ENCODE results near the gene SMARCA4.
"Not testable (repeated sequence)": the region's sequence is repeated elsewhere in the genome, so short reads cannot be mapped to it uniquely, and the experiment has no call there.

The SMARCA4 gene

GRCh38 chr19:11087870-11088505 is 127.2 kb downstream of the SMARCA4 start:
- CTCF ChIA-PET = no interaction called here
- no peak for DNase-seq (ENCODE audit: extremely low spot score)

GRCh38 chr19:11088506-11089253 is 127.8 kb downstream of the SMARCA4 start:
- TF ChIP-seq FOXK2 (IDR thresholded peaks at IDR 0.05) = no peak
- TF ChIP-seq ELF4 (IDR thresholded peaks at IDR 0.05) = no peak
- no peak for TF ChIP-seq NFRKB (IDR thresholded peaks at IDR 0.05)
- no peak for TF ChIP-seq FOXA1 (IDR thresholded peaks at IDR 0.05)
- ChIA-PET POLR2A (interaction anchor here (0.6 to 1.4 kb wide), 3 partner anchors 9 to 67 kb away, joined by 3 read pairs; partner anchors contain the start of gene SPC24), CTCF (interaction anchor here (0.6 to 0.7 kb wide), 3 partner anchors 55 to 113 kb away, joined by 3 to 5 read pairs (median 3); no protein-coding TSS in a partner anchor)
- no peak for DNase-seq (ENCODE audit: extremely low spot score)

More at GRCh38 chr19:11087870-11088505, 127.2 kb downstream of the SMARCA4 start:
- TF ChIP-seq BHLHE40 (IDR thresholded peaks at IDR 0.05; ENCODE audit: borderline replicate concordance) (no peak), FOXA1 (IDR thresholded peaks at IDR 0.05) (no peak), PKNOX1 (IDR thresholded peaks at IDR 0.05) (no peak)
- POLR2A ChIA-PET = interaction anchor here (1.1 kb wide), 1 partner anchor 68 kb away, joined by 3 read pairs; the partner anchor contains the start of gene SPC24

DNA sequence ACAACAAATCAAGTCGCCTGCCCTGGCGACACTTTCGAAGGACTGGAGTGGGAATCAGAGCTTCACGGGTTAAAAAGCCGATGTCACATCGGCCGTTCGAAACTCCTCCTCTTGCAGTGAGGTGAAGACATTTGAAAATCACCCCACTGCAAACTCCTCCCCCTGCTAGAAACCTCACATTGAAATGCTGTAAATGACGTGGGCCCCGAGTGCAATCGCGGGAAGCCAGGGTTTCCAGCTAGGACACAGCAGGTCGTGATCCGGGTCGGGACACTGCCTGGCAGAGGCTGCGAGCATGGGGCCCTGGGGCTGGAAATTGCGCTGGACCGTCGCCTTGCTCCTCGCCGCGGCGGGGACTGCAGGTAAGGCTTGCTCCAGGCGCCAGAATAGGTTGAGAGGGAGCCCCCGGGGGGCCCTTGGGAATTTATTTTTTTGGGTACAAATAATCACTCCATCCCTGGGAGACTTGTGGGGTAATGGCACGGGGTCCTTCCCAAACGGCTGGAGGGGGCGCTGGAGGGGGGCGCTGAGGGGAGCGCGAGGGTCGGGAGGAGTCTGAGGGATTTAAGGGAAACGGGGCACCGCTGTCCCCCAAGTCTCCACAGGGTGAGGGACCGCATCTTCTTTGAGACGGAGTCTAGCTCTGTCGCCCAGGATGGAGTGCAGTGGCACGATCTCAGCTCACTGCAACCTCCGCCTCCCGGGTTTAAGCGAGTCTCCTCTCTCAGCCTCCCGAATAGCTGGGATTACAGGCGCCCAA is 128.6 kb downstream of the SMARCA4 start, which contains the start of gene LDLR:
Gene LDLR, plus strand, starts transcription at position 210 of the 760 bp plus-strand sequence. Its CDS starts 86 bp downstream, at position 296.
- ChIA-PET POLR2A (interaction anchor here (0.6 to 1.4 kb wide), 4 partner anchors 9 to 67 kb away, joined by 3 read pairs; partner anchors contain the start of gene SPC24), CTCF (interaction anchor here (0.6 to 0.7 kb wide), 4 partner anchors 53 to 114 kb away, joined by 3 to 5 read pairs (median 3); no protein-coding TSS in a partner anchor)
- peak; percentile 80 for DNase-seq (ENCODE audit: extremely low spot score)

GRCh38 chr19:11090014-11090263 is 129.1 kb downstream of the SMARCA4 start:
- POLR2A ChIA-PET = interaction anchor here (0.9 to 1.4 kb wide), 2 partner anchors 8 to 66 kb away, joined by 3 read pairs; no protein-coding TSS in a partner anchor
- 0 out of 2 replicates have a peak, but pooled peaks have one; percentile 29 for TF ChIP-seq L3MBTL2 (conservative IDR thresholded peaks at IDR 0.05)
- DNase-seq (ENCODE audit: extremely low spot score); CTCF ChIA-PET: not testable (repeated sequence)

More for the DNA sequence above, 128.6 kb downstream of the SMARCA4 start, which contains the start of gene LDLR:
- TF ChIP-seq TARDBP (IDR thresholded peaks at IDR 0.05) = no peak
- no peak for TF ChIP-seq NFRKB (IDR thresholded peaks at IDR 0.05)
- TF ChIP-seq FOXK2 (IDR thresholded peaks at IDR 0.05) = no peak
- no peak for TF ChIP-seq SUZ12 (IDR thresholded peaks at IDR 0.05)
- TF ChIP-seq FOXM1 (IDR thresholded peaks at IDR 0.05; ENCODE audit: borderline replicate concordance) = no peak
- no peak for TF ChIP-seq BHLHE40 (IDR thresholded peaks at IDR 0.05; ENCODE audit: borderline replicate concordance)
- TF ChIP-seq ELF4 (IDR thresholded peaks at IDR 0.05) = peak; percentile 47; the same call in 1 of the 2 replicates
- no peak for TF ChIP-seq CTBP1 (IDR thresholded peaks at IDR 0.05; ENCODE audit: borderline replicate concordance)
- peak; percentile 55; the same call in 1 of the 2 replicates for TF ChIP-seq L3MBTL2 (conservative IDR thresholded peaks at IDR 0.05)
- TF ChIP-seq ZNF384 (IDR thresholded peaks at IDR 0.05) = no peak
- no peak for TF ChIP-seq SP1 (IDR thresholded peaks at IDR 0.05)
- peak; percentile 55 for TF ChIP-seq PKNOX1 (IDR thresholded peaks at IDR 0.05)
- TF ChIP-seq HDGF (IDR thresholded peaks at IDR 0.05; ENCODE audit: borderline replicate concordance) = no peak
- no peak for TF ChIP-seq FOXA1 (IDR thresholded peaks at IDR 0.05)
- TF ChIP-seq ARNT (IDR thresholded peaks at IDR 0.05) = no peak
- no peak for TF ChIP-seq LEF1 (IDR thresholded peaks at IDR 0.05; ENCODE audit: borderline replicate concordance)

DNA sequence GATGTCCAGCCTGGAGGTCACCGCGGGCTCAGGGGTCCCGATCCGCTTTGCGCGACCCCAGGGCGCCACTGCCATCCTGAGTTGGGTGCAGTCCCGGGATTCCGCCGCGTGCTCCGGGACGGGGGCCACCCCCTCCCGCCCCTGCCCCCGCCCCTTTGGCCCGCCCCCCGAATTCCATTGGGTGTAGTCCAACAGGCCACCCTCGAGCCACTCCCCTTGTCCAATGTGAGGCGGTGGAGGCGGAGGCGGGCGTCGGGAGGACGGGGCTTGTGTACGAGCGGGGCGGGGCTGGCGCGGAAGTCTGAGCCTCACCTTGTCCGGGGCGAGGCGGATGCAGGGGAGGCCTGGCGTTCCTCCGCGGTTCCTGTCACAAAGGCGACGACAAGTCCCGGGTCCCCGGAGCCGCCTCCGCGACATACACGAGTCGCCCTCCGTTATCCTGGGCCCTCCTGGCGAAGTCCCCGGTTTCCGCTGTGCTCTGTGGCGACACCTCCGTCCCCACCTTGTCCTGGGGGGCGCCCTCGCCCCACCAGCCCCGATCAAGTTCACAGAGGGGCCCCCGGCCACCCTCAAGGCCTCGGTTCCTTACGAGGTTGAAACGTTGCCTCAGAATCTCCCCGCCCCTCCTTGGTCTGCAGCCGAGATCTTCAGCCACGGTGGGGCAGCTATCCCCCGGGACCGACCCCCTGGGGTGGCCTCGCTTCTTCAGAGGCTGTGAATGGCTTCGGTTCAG is 129.6 kb downstream of the SMARCA4 start:
- ChIA-PET POLR2A (interaction anchor here (0.9 kb wide), 1 partner anchor 66 kb away, joined by 3 read pairs; no protein-coding TSS in a partner anchor), CTCF (no interaction called here)
- TF ChIP-seq FOXA1 (IDR thresholded peaks at IDR 0.05) = no peak
- 0 out of 2 replicates have a peak, but pooled peaks have one; percentile 3 for TF ChIP-seq L3MBTL2 (conservative IDR thresholded peaks at IDR 0.05)
- DNase-seq (ENCODE audit: extremely low spot score) = peak; percentile 91

GRCh38 chr19:11090997-11091702 is 130.3 kb downstream of the SMARCA4 start:
- ChIA-PET POLR2A (no interaction called here), CTCF (no interaction called here)
- no peak for TF ChIP-seq FOXM1 (IDR thresholded peaks at IDR 0.05; ENCODE audit: borderline replicate concordance)
- TF ChIP-seq BHLHE40 (IDR thresholded peaks at IDR 0.05; ENCODE audit: borderline replicate concordance) = no peak
- no peak for TF ChIP-seq HDGF (IDR thresholded peaks at IDR 0.05; ENCODE audit: borderline replicate concordance)
- TF ChIP-seq FOXA1 (IDR thresholded peaks at IDR 0.05) = no peak
- DNase-seq (ENCODE audit: extremely low spot score) = no peak
